GM10248 (cell line): Measurements from ENCODE around the gene PIK3CG.
"Not testable (repeated sequence)": the region's sequence is repeated elsewhere in the genome, so short reads cannot be mapped to it uniquely, and the experiment has no call there.

Experiments used
- CTCF ChIA-PET: fragments of 300-600 bp; sonication (Branson Sonifier 250); formaldehyde crosslinking; extraction: SDS; loops from one replicate; lab custom pipeline; 2021; ENCODE audit warnings: antibody characterized with exemption; lab: Yijun Ruan, JAX
- POLR2A ChIA-PET: fragments of 350-650 bp; sonication (Branson Sonifier 250); formaldehyde crosslinking; extraction: SDS; loops from one replicate; lab custom pipeline; 2020; ENCODE audit warnings: antibody characterized with exemption; lab: Yijun Ruan, JAX
- DNase-seq: peaks from one replicate; pipeline ENCODE4 v3.0.0; 2012; ENCODE audit errors: extremely low spot score
- CTCF ChIP-seq: IDR thresholded peaks from 2 replicates; pipeline ENCODE4 v1.5.1; 2012; ENCODE audit warnings: mild to moderate bottlenecking, low read depth; ENCODE audit errors: extremely low read depth, missing control alignments, control extremely low read depth

The PIK3CG gene

GRCh38 chr7:106952001-106952657 lies 87.0 kb downstream of the PIK3CG start:
- CTCF ChIA-PET, result no interaction called here
- POLR2A ChIA-PET, result no interaction called here
- no peak for DNase-seq
- TF ChIP-seq CTCF, result no peak

GRCh38 chr7:106952658-106953231 lies 87.7 kb downstream of the PIK3CG start:
- ChIA-PET CTCF (no interaction called here), POLR2A (no interaction called here)

GRCh38 chr7:106954840-106955239 lies 89.8 kb downstream of the PIK3CG start:
- TF ChIP-seq CTCF, result no peak
- ChIA-PET POLR2A (no interaction called here), CTCF (no interaction called here)
- no peak for DNase-seq

More at GRCh38 chr7:106952658-106953231, 87.7 kb downstream of the PIK3CG start:
- DNase-seq, result no peak
- TF ChIP-seq CTCF, result no peak

GRCh38 chr7:106955857-106956256 lies 90.8 kb downstream of the PIK3CG start:
- POLR2A ChIA-PET, CTCF ChIA-PET, DNase-seq: not testable (repeated sequence)
